GM12878 (cell line): ENCODE measurements around the gene ULK4. TPM values are rescaled to one million over a fixed set of nuclear protein-coding genes. Genes with fewer than 3 reads are reported as not detected.

Experiments
- BCL11A ChIP-seq: IDR thresholded peaks from 2 replicates; pipeline ENCODE4 v1.6.1; 2011; ENCODE audit warnings: low read depth, low read length
- CBFB ChIP-seq: IDR thresholded peaks from 2 replicates; pipeline ENCODE4 v1.6.1; 2016; ENCODE audit warnings: antibody characterized with exemption, low read depth
- CEBPB ChIP-seq, 2 experiments: fragments of 150-350 bp in 1 of 2; IDR thresholded peaks; 2 replicates each; pipeline ENCODE4 v1.6.1; 2012 to 2014; ENCODE audit warnings: low read depth in 2 of 2, low read length in 2 of 2, borderline replicate concordance in 1 of 2, inconsistent platforms in 1 of 2
- ELK1 ChIP-seq: IDR thresholded peaks from 2 replicates; pipeline ENCODE4 v1.6.1; 2012; ENCODE audit warnings: low read depth, low read length, improper control_type of control experiment
- PAX5 ChIP-seq: IDR thresholded peaks from 2 replicates; pipeline ENCODE4 v1.6.1; 2011; ENCODE audit warnings: low read depth, low read length, borderline replicate concordance
- REST ChIP-seq: IDR thresholded peaks from 2 replicates; pipeline ENCODE4 v1.6.1; 2012; ENCODE audit warnings: mild to moderate bottlenecking, low read depth, low read length
- USF2 ChIP-seq: IDR thresholded peaks from 2 replicates; pipeline ENCODE4 v1.6.1; 2011; ENCODE audit warnings: low read depth, low read length, improper control_type of control experiment, borderline replicate concordance
- WRNIP1 ChIP-seq: IDR thresholded peaks from 2 replicates; pipeline ENCODE4 v1.6.1; 2011; ENCODE audit warnings: low read depth, low read length, improper control_type of control experiment, borderline replicate concordance
- YBX1 ChIP-seq: fragments of 450-650 bp; IDR thresholded peaks from 2 replicates; pipeline ENCODE4 v1.6.1; 2016; ENCODE audit warnings: antibody characterized with exemption
- ZNF207 ChIP-seq: fragments of 450-650 bp; IDR thresholded peaks from 2 replicates; pipeline ENCODE4 v1.6.1; 2014; ENCODE audit warnings: antibody characterized with exemption, mild to moderate bottlenecking, borderline replicate concordance
- polyA plus RNA-seq, 11 experiments: library from polyadenylated mRNA; depleted of rRNA in 4 of 11; unstranded in 6 of 11; stranded (reverse) in 5 of 11; fragments of >200 nt; fragmentation: Nextera tagmentation in 4 of 11; fragmentation: Illumina TruSeq in 1 of 11; extraction: Ambion mirVana in 4 of 11; extraction: Trizol in 1 of 11; gene quantifications; 1 replicate in 1 of 11; 2 replicates in 10 of 11; pipeline versions ENCODE4 v1.2.1 to v1.2.3, GENCODE V29; 2011 to 2016; ENCODE audit warnings: inconsistent platforms in 2 of 11, missing spikeins in 2 of 11, low read depth in 1 of 11
- total RNA-seq, 4 experiments: library from RNA; depleted of rRNA in 3 of 4; stranded (reverse); fragments of >200 nt in 3 of 4; fragmentation: Illumina TruSeq in 1 of 4; extraction: Trizol in 1 of 4; gene quantifications; 2 replicates each; pipeline versions ENCODE4 v1.2.1 to v1.2.3, GENCODE V29; 2013 to 2021
- TF ChIP-seq, protein P1 (sequence below): fragments of 450-650 bp; formaldehyde crosslinking; IDR thresholded peaks from 2 replicates; pipeline ENCODE4 v1.4.0; 2022; ENCODE audit warnings: mild to moderate bottlenecking, moderate library complexity
- TF ChIP-seq, protein P2 (sequence below): IDR thresholded peaks from 2 replicates; pipeline ENCODE4 v1.6.1; 2011; ENCODE audit warnings: borderline replicate concordance, low read depth, mild to moderate bottlenecking, moderate library complexity, low read length; ENCODE audit not compliant: insufficient read depth, poor library complexity, severe bottlenecking
- TF ChIP-seq, protein P3 (sequence below): fragments of 450-650 bp; formaldehyde crosslinking; IDR thresholded peaks from 2 replicates; pipeline ENCODE4 v1.4.0; 2020; ENCODE audit warnings: mild to moderate bottlenecking, moderate library complexity

The ULK4 gene
- total and polyA plus RNA-seq, 10 of the 15 experiments (the other 5 are each of a cell fraction or from before 2014, with no cell fraction given): 3.5 to 7.6 (median 6.3) TPM

DNA sequence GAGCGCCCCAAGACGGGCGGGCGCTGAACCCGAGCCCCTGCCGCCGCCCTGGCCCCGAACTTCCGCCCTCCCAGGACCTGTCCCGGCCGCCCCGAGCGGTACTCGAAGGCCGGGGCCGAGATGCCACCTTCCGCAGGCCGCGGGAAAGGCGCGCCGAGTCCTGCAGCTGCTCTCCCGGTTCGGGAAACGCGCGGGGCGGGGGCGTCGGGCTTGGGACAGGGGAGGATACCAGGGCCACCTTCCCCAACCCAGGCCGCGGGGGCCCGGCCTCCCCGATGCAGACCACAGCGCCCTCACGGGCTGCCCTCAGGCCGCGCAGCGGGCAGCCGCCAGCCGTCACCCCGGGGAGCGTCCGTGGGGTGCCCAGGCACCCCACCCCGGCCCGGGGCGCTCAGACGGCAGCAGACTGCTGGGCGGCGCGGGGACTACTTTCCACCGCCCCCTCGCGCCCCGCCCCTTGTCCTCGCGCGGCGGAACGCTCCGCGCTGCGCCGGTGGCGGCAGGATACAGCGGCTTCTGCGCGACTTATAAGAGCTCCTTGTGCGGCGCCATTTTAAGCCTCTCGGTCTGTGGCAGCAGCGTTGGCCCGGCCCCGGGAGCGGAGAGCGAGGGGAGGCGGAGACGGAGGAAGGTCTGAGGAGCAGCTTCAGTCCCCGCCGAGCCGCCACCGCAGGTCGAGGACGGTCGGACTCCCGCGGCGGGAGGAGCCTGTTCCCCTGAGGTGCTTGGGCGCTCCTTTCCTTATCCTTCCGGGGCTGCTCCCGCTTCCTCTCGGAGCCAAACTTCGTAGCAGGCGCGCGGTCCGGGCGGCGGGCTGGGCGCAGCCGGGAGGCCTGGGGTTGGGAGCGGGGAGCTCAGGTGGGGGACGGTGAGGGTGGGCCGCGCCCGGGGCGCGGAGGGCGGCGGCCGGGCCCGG is 762.7 kb downstream of the ULK4 start, which contains the start of gene CTNNB1 (continued):
- no peak for TF ChIP-seq YBX1
- TF ChIP-seq WRNIP1: no peak
- 0 out of 2 replicates have a peak, but pooled peaks have one; percentile 41 for TF ChIP-seq REST
- TF ChIP-seq, protein P1, sequence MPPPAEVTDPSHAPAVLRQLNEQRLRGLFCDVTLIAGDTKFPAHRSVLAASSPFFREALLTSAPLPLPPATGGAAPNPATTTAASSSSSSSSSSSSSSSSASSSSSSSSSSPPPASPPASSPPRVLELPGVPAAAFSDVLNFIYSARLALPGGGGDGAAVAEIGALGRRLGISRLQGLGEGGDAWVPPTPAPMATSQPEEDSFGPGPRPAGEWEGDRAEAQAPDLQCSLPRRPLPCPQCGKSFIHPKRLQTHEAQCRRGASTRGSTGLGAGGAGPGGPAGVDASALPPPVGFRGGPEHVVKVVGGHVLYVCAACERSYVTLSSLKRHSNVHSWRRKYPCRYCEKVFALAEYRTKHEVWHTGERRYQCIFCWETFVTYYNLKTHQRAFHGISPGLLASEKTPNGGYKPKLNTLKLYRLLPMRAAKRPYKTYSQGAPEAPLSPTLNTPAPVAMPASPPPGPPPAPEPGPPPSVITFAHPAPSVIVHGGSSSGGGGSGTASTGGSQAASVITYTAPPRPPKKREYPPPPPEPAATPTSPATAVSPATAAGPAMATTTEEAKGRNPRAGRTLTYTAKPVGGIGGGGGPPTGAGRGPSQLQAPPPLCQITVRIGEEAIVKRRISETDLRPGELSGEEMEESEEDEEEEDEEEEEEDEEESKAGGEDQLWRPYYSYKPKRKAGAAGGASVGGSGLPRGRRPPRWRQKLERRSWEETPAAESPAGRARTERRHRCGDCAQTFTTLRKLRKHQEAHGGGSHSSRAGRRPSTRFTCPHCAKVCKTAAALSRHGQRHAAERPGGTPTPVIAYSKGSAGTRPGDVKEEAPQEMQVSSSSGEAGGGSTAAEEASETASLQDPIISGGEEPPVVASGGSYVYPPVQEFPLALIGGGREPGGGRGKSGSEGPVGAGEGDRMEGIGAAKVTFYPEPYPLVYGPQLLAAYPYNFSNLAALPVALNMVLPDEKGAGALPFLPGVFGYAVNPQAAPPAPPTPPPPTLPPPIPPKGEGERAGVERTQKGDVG (CRISPR knock-in tag): no peak
- TF ChIP-seq BCL11A: peak; percentile 36; the same call in 1 of the 2 replicates
- TF ChIP-seq, protein P2, sequence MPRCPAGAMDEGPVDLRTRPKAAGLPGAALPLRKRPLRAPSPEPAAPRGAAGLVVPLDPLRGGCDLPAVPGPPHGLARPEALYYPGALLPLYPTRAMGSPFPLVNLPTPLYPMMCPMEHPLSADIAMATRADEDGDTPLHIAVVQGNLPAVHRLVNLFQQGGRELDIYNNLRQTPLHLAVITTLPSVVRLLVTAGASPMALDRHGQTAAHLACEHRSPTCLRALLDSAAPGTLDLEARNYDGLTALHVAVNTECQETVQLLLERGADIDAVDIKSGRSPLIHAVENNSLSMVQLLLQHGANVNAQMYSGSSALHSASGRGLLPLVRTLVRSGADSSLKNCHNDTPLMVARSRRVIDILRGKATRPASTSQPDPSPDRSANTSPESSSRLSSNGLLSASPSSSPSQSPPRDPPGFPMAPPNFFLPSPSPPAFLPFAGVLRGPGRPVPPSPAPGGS: peak; percentile 77
- peak; percentile 93 for TF ChIP-seq CBFB
- peak; percentile 74; the same call in 1 of the 2 replicates for TF ChIP-seq PAX5
- TF ChIP-seq ELK1: peak; percentile 79
- TF ChIP-seq ZNF207: peak; percentile 94
- no peak for TF ChIP-seq USF2
- no peak for TF ChIP-seq CEBPB (IDR thresholded peaks at IDR 0.05; ENCODE audit: borderline replicate concordance in 1 of 2, low read depth in 2 of 2, low read length in 2 of 2)
- TF ChIP-seq, protein P3, sequence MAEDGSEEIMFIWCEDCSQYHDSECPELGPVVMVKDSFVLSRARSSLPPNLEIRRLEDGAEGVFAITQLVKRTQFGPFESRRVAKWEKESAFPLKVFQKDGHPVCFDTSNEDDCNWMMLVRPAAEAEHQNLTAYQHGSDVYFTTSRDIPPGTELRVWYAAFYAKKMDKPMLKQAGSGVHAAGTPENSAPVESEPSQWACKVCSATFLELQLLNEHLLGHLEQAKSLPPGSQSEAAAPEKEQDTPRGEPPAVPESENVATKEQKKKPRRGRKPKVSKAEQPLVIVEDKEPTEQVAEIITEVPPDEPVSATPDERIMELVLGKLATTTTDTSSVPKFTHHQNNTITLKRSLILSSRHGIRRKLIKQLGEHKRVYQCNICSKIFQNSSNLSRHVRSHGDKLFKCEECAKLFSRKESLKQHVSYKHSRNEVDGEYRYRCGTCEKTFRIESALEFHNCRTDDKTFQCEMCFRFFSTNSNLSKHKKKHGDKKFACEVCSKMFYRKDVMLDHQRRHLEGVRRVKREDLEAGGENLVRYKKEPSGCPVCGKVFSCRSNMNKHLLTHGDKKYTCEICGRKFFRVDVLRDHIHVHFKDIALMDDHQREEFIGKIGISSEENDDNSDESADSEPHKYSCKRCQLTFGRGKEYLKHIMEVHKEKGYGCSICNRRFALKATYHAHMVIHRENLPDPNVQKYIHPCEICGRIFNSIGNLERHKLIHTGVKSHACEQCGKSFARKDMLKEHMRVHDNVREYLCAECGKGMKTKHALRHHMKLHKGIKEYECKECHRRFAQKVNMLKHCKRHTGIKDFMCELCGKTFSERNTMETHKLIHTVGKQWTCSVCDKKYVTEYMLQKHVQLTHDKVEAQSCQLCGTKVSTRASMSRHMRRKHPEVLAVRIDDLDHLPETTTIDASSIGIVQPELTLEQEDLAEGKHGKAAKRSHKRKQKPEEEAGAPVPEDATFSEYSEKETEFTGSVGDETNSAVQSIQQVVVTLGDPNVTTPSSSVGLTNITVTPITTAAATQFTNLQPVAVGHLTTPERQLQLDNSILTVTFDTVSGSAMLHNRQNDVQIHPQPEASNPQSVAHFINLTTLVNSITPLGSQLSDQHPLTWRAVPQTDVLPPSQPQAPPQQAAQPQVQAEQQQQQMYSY: no peak
